HG03095 (cell line): ENCODE results near the gene FYCO1.

Source experiments
- ATAC-seq: cut with Tn5 transposase; IDR thresholded peaks from one replicate; pipeline ENCODE4 v1.9.1; 2021; ENCODE audit warnings: moderate library complexity; ENCODE audit not compliant: unreplicated experiment

FYCO1 gene

GRCh38 chr3:45921158-45922038 lies 74.2 kb downstream of the FYCO1 start:
- no peak for ATAC-seq

DNA sequence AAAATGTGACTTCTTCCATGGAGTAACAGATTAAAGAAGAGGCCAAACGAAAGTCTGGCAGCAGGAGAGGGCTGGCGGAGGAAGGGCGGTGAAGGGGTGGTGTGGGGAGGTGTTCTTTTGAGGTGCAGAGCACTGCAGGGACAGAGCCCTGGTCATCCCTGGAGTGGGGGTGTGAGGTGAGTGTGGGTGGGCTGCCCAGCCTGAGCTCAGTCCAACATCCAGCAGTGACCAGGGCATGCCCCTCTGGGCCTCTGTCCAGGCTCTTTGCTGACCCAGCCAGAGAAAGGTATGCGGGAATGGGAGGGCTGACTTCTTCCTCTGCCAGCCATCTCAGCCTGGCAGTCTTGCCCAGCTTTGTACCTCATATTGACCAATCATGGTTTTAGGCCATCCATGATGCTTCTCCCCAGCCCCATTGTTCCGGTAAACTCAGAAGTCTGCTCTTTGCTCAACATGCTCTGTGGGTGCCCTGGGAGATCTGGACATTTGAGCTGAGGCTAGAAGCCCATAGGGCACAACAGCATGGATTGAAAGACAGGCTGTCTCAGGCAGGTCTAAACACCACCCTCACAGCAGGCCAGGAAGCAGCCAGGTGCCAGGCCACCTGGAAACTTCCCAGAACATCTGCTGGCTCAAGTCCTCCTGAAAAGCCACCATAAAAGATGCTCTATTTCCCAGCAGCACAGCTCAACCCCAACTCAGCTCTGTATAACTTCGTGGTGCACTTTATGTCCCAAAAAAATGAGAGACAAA lies 78.3 kb downstream of the FYCO1 start:
- no peak for ATAC-seq

- peak; percentile 92 for ATAC-seq
These were observed 79.9 kb downstream of the FYCO1 start for GRCh38 chr3:45915518-45916231.

DNA sequence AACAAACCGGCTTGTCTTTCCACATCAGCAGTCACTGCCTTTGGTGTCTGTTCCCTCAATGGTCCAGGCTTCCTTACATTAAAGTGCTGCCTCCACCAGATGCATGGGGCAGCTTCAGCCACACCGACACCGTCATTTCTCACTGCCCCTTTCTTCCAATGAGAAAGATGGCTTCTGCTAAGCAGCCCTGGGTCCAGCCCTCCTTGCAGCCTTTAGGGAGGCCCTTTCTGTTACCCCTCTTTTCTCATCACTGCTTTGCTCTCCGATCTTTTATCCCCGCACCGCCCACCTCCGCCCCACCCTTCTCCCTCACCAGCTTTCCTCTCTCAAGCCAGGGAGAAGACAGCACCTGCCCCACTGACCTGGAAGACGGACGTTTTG lies 80.6 kb downstream of the FYCO1 start:
- no peak for ATAC-seq

DNA sequence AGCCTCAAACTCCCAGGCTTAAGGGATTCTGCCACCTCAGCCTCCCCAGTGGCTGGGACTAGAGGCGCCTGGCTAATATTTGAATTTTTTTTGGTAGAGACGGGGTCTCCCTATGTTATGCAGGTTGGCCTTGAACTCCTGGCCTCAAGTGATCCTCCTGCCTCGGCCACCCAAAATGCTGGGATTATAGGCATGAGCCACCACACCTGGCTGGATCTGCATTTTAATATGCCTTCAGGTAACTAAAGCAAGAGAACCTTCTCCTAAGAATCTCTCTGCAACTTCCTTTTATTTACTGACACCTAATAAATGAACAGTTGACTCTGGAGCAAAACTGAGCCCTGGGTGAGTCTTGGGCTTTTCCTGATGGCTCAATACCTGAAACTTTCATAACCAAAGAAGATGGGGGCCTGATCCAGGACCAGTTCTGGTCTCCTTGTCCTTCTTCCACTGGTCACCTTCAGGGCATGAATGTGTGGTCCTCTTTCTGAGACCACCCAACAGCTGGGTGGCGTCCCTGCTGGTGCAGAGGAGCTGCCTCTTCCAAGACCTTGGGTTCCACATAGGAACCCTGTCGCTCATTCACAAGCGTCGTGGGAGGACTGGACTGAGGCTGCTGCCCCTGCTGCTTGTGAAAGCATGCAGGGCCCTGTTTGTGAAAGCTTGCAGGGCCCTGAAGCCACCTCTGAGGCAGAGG lies 81.1 kb downstream of the FYCO1 start:
- ATAC-seq, result no peak

GRCh38 chr3:45912435-45912834 lies 83.2 kb downstream of the FYCO1 start:
- ATAC-seq, result no peak

GRCh38 chr3:45911511-45912226 lies 84.0 kb downstream of the FYCO1 start:
- ATAC-seq, result no peak

GRCh38 chr3:45910892-45911291 lies 84.7 kb downstream of the FYCO1 start:
- ATAC-seq, result no peak

GRCh38 chr3:45909542-45909941 lies 86.1 kb downstream of the FYCO1 start:
- ATAC-seq, result no peak

- ATAC-seq, result no peak
These were observed 86.9 kb downstream of the FYCO1 start for GRCh38 chr3:45908761-45909160.

DNA sequence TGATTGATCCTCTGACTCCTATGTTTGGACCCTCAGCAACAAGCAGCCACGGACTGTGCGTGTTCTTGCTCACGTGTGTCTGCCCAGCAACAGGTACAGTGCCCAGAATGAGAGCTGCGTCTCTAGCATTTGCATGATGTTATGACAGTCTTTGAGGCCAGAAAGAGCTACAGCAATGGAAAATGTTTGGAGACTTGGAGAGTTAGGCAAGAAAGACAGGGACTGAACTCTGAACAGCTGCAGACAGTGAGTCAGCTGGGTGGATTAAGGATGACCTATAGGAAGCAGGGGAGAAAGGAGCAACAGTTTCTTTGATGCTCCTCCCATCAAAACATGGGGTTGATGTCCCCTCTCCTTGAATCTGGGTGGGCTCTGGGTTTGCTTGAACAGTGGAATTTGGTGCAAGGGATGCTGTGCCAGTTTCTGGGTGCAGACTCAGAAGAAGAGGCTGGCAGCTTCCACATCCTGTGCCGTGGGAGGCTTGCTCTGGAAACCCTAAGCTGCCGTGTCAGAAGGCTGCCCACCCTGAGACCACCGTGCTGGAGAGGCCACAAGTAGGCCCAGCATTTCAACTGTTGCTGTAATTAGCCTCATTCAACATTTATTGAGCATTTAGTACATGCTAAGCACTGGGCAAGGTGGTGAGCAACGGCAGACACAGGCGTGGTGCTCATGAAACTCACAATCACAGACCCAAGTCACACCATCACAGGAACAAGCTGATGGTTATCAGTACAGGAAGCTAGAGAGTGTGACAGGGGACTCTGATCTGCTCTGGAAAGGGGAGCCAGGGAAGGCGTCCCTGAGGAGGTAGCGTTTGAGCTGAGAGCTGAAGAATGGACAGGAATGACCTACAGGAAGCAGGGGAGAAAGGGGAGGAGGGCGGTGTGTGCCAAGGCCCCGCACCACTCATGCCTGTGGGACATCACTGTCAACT lies 87.6 kb downstream of the FYCO1 start:
- no peak for ATAC-seq

GRCh38 chr3:45906681-45907407 lies 88.8 kb downstream of the FYCO1 start:
- ATAC-seq, result no peak

DNA sequence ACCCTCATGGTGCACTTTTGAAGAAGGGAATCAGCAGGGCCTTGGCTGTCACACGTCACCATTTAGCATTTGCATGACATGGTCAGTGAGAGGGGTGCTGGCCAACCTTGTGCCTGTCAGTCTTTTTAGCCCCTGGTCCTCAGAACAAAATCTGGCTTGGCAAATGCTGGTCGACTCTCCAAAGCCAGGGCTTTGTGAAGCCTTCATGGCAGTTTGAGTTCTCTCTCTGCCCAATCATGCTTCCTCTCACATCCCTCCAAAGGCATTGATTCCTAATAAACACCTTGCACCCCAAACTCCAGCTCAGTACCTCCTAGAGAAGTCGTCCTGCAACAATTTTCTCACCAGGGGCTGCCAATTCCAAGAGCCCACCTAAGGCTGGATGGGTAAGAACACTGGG lies 89.9 kb downstream of the FYCO1 start:
- ATAC-seq, result no peak

- no peak for ATAC-seq
These were observed 90.7 kb downstream of the FYCO1 start for GRCh38 chr3:45904931-45905330.

DNA sequence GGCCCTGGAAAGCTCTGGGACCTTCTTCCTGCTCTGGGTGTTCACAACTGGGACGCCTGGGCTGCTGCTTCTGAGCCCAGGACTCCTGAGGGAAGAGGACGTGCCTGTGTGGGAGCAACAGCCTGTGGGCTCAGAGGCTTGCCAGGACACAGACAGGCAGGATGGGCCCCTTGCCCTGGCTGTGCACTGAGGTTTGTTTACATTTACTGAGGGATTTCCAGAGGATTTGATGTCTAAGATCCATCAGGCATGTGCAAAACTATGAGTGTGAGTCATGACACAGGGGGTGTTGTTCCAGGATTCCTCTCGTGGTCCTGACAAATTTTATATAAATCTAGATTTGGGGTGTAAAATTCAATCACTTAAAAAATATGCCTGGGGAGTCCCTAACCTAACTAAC lies 98.7 kb downstream of the FYCO1 start:
- no peak for ATAC-seq

- no peak for ATAC-seq
These were observed 99.7 kb downstream of the FYCO1 start for GRCh38 chr3:45895686-45896468.

- no peak for ATAC-seq
These were observed 101.6 kb downstream of the FYCO1 start for GRCh38 chr3:45894015-45894414.

DNA sequence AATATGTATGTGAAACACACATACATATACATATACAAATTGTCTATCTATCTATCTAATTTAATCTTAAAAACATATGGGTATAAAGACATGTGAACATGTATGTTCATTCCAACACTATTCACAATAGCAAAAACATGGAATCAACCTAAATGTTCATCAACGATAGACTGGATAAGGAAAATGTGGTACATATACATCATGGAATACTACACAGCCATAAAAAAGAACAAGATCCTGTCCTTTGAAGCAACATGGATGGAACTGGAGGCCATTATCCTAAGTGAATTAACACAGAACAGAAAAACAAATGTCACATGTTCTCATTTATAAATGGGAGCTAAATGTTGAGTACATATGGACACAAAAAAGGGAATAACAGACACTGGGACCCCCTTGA lies 103.5 kb downstream of the FYCO1 start:
- ATAC-seq, result no peak
